RWPE2 (cell line): ENCODE results near the gene DEAF1.

Experiments
- ATAC-seq: fragments of 200-7000 bp; cut with Tn5 transposase; 3 replicates; pipeline ENCODE4 v1.9.1; 2021; ENCODE audit warnings: low read depth
- DNase-seq: peaks from one replicate; pipeline ENCODE4 v3.0.0-alpha.2; 2020; ENCODE audit warnings: low spot score
- H3K27ac ChIP-seq: fragments of 450-650 bp; 2 replicates; pipeline ENCODE4 v1.5.1; 2017; ENCODE audit warnings: mild to moderate bottlenecking; ENCODE audit not compliant: poor library complexity, severe bottlenecking
- H3K27me3 ChIP-seq: fragments of 250-450 bp; sonication (Bioruptor Pico); 2 replicates; pipeline ENCODE4 v1.5.1; 2021; ENCODE audit warnings: mild to moderate bottlenecking, moderate library complexity; ENCODE audit not compliant: insufficient read depth, poor library complexity, severe bottlenecking
- H3K36me3 ChIP-seq: fragments of 250-450 bp; sonication (Bioruptor Pico); 2 replicates; pipeline ENCODE4 v1.5.1; 2020; ENCODE audit warnings: low read depth, mild to moderate bottlenecking, moderate library complexity
- H3K4me1 ChIP-seq: fragments of 250-450 bp; sonication (Bioruptor Pico); 2 replicates; pipeline ENCODE4 v1.5.1; 2021; ENCODE audit warnings: mild to moderate bottlenecking, moderate library complexity; ENCODE audit not compliant: insufficient read depth, poor library complexity, severe bottlenecking
- H3K4me3 ChIP-seq: fragments of 250-450 bp; sonication (Bioruptor Pico); 2 replicates; pipeline ENCODE4 v1.5.1; 2021; ENCODE audit warnings: mild to moderate bottlenecking, moderate library complexity; ENCODE audit not compliant: severe bottlenecking
- H3K9me3 ChIP-seq: fragments of 250-450 bp; sonication (Bioruptor Pico); 2 replicates; pipeline ENCODE4 v1.5.1; 2021; ENCODE audit warnings: mild to moderate bottlenecking, moderate library complexity; ENCODE audit not compliant: severe bottlenecking
- TF ChIP-seq, protein P1 (sequence below): fragments of 450-650 bp; IDR thresholded peaks from one replicate; pipeline ENCODE4 v1.5.1; 2017; ENCODE audit warnings: mild to moderate bottlenecking, moderate library complexity; ENCODE audit not compliant: poor library complexity, severe bottlenecking

DEAF1 gene

DNA sequence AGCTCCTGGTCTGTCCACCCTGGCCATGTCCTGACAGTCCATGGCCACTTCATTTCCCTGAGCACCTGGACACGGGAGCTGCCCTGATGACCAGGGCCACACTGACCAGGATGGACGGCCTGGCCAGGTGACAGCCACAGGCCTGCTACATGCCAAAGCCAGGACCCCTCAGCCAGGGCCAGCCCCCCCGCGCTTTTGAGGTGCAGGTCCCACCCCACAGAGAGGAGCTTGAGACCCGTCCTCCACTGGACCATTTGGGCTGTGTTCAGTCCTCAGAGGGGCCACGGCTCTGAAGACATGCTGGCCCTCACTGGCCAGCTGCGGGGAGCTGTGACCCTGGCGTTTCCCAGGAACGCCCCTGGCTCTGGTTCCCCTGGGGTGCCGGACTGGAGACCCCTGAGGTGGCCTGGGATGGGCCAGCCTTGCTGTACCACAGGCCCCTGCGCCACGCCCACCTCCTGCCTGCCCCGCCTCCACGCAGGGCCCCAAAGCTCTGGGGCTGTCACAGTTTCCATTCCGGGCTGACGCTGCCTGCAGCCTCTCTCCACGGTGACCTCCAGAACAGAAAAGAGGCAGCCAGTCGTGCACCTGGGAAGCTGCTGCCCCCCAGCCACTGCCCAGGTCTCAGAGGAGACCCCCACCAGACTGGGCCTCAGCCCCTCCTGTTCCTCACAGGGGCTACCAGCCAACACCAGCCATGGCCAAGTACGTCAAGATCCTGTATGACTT lies 29.2 kb upstream of the DEAF1 start:
- Histone ChIP-seq H3K27me3 (no peaks in the 10 kb centered on the region), H3K9me3 (no peaks in the 10 kb centered on the region), H3K36me3 (peaks cover 65% of the 10 kb centered on the region), H3K27ac (no peak overlapping the region), H3K4me1 (peaks cover 15% of the 10 kb centered on the region), H3K4me3 (no peak overlapping the region)
- TF ChIP-seq, protein P1, sequence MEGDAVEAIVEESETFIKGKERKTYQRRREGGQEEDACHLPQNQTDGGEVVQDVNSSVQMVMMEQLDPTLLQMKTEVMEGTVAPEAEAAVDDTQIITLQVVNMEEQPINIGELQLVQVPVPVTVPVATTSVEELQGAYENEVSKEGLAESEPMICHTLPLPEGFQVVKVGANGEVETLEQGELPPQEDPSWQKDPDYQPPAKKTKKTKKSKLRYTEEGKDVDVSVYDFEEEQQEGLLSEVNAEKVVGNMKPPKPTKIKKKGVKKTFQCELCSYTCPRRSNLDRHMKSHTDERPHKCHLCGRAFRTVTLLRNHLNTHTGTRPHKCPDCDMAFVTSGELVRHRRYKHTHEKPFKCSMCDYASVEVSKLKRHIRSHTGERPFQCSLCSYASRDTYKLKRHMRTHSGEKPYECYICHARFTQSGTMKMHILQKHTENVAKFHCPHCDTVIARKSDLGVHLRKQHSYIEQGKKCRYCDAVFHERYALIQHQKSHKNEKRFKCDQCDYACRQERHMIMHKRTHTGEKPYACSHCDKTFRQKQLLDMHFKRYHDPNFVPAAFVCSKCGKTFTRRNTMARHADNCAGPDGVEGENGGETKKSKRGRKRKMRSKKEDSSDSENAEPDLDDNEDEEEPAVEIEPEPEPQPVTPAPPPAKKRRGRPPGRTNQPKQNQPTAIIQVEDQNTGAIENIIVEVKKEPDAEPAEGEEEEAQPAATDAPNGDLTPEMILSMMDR: no peak
- DNase-seq (no peak), ATAC-seq (no peak)

GRCh38 chr11:723120-723883 lies 28.3 kb upstream of the DEAF1 start:
- H3K27me3 ChIP-seq: no peaks in the 10 kb centered on the region
- H3K27ac ChIP-seq: no peak overlapping the region
- H3K4me1 ChIP-seq: peaks cover 13% of the 10 kb centered on the region
- H3K9me3 ChIP-seq: no peaks in the 10 kb centered on the region
- TF ChIP-seq, protein P1: peak; percentile 69
- H3K4me3 ChIP-seq: no peak overlapping the region
- DNase-seq: no peak
- peaks cover 67% of the 10 kb centered on the region for H3K36me3 ChIP-seq
- no peak for ATAC-seq

DNA sequence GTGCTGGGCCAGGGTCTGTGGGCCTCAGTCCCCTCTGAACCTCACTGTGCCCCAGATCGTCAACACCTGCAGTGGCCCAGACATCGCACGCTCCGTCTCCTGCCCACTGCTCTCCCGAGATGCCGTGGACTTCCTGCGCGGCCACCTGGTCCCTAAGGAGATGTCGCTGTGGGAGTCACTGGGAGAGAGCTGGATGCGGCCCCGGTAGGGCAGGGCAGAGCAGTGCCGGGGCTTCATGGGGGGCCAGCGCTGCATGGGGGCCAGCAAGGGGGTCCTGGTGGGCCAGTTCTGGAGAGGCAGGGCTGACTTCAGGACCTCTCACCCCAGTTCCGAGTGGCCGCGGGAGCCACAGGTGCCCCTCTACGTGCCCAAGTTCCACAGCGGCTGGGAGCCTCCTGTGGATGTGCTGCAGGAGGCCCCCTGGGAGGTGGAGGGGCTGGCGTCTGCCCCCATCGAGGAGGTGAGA lies 27.4 kb upstream of the DEAF1 start:
- no peak for DNase-seq
- TF ChIP-seq, protein P1: no peak
- Histone ChIP-seq H3K4me3 (no peak overlapping the region), H3K4me1 (peaks cover 6% of the 10 kb centered on the region), H3K27me3 (no peaks in the 10 kb centered on the region), H3K36me3 (peaks cover 70% of the 10 kb centered on the region), H3K9me3 (no peaks in the 10 kb centered on the region), H3K27ac (no peak overlapping the region)
- ATAC-seq: no peak

DNA sequence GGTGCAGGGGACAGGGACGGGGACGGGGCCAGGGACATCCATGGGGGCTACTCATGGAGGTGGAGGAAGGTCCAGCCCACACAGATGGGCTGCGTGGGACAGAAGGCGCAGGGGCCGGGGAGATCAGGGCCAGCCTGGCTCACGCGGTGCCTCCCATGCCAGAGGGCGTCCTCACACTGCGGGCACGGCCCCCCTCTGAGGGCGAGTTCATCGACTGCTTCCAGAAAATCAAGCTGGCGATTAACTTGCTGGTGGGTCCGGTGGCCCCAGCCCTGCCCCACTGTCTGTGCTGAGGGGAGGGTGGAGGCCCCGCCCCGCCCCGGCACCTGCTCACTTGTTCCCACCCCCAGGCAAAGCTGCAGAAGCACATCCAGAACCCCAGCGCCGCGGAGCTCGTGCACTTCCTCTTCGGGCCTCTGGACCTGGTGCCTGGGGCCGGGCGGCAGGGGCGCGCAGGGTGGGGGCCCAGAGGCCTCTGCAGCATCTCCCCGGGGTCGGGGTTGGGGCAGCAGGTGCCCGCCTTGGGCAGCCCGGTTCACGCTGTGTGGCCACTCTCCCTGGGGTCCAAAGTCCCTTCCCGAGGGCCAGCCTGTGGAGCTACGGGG lies 26.8 kb upstream of the DEAF1 start:
- no peaks in the 10 kb centered on the region for H3K9me3 ChIP-seq
- no peak for ATAC-seq
- H3K4me1 ChIP-seq: peaks cover 3% of the 10 kb centered on the region
- TF ChIP-seq, protein P1: no peak
- H3K27me3 ChIP-seq: no peaks in the 10 kb centered on the region
- H3K36me3 ChIP-seq: peaks cover 70% of the 10 kb centered on the region
- DNase-seq: no peak
- H3K27ac ChIP-seq: no peak overlapping the region
- H3K4me3 ChIP-seq: no peak overlapping the region
